Activated T-cell treated with anti-CD3 and anti-CD28 coated beads, Interleukin-2, amount 50 U/mL, for 24 hours (primary cell): ENCODE results near the gene SLTM.
"Not testable (repeated sequence)": the region's sequence is repeated elsewhere in the genome, so short reads cannot be mapped to it uniquely, and the experiment has no call there.

Experiments
- DNase-seq: peaks from one replicate; pipeline ENCODE4 v3.0.0-alpha.2; 2020
- H3K27ac Mint-ChIP-seq: 2 replicates; pipeline ENCODE4 v1.8.0; 2020; ENCODE audit warnings: mild to moderate bottlenecking, mixed read lengths
- H3K27me3 Mint-ChIP-seq: 2 replicates; pipeline ENCODE4 v1.8.0; 2020; ENCODE audit warnings: mixed read lengths
- H3K36me3 Mint-ChIP-seq: 2 replicates; pipeline ENCODE4 v1.8.0; 2020; ENCODE audit warnings: low read depth, mixed read lengths
- H3K4me1 Mint-ChIP-seq: 2 replicates; pipeline ENCODE4 v1.8.0; 2020; ENCODE audit warnings: low read depth, mixed read lengths
- H3K4me3 Mint-ChIP-seq: 2 replicates; pipeline ENCODE4 v1.8.0; 2020; ENCODE audit warnings: mild to moderate bottlenecking, moderate library complexity, mixed read lengths
- H3K9me3 Mint-ChIP-seq: 2 replicates; pipeline ENCODE4 v1.8.0; 2020; ENCODE audit warnings: mixed read lengths

The SLTM gene

DNA sequence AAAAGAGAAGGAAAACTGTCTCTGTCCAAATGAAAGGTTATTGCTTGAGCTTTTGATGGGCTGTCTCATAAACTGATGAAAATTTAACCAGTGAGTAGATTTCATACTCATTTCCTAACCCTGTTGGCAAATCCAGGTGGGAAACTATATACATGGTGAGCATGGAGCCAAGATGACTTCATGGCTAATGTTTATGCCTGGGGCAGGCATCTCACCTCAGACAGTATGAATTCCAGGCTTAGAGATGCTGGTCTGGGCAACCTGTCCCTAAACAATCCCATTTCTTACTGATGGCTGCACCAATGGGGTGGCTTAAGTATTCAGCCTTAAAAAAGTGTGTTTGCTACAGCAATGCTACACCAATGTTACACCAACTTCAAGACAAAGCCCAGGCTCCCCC, 58.1 kb downstream of the SLTM start:
- Mint-ChIP-seq H3K4me3 (no peak overlapping the region), H3K9me3 (no peaks in the 10 kb centered on the region), H3K27ac (no peak overlapping the region), H3K4me1 (peaks cover 5% of the 10 kb centered on the region), H3K27me3 (no peaks in the 10 kb centered on the region), H3K36me3 (peaks cover 41% of the 10 kb centered on the region)
- no peak for DNase-seq

- no peak overlapping the region for H3K27ac Mint-ChIP-seq
- H3K9me3 Mint-ChIP-seq: no peaks in the 10 kb centered on the region
- H3K4me1 Mint-ChIP-seq: peaks cover 5% of the 10 kb centered on the region
- no peak overlapping the region for H3K4me3 Mint-ChIP-seq
- H3K27me3 Mint-ChIP-seq: no peaks in the 10 kb centered on the region
- DNase-seq: no peak
- H3K36me3 Mint-ChIP-seq: peaks cover 20% of the 10 kb centered on the region
Observed at GRCh38 chr15:58873267-58873666, 60.2 kb downstream of the SLTM start.

DNA sequence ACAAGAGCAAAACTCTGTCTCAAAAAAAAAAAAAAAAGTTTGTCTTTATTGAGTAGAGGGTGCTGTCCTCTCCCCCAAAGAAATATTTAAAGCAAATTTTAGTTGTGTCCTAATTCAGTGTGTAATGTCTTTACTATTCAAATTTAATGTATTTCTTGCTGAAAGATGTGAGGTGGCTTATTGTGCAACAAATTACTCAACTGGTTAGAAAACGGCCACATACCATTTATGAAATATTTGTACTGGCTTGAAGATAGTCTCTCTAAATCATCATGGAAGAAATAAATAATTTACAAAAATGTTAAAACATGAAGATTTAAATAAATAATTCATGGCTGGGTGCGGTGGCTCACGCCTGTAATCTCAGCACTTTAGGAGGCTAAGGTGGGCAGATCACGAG, 63.0 kb downstream of the SLTM start:
- no peak for DNase-seq
- peaks cover 7% of the 10 kb centered on the region for H3K4me1 Mint-ChIP-seq
- no peaks in the 10 kb centered on the region for H3K27me3 Mint-ChIP-seq
- no peak overlapping the region for H3K4me3 Mint-ChIP-seq
- no peaks in the 10 kb centered on the region for H3K36me3 Mint-ChIP-seq
- H3K9me3 Mint-ChIP-seq: no peaks in the 10 kb centered on the region
- H3K27ac Mint-ChIP-seq: no peak overlapping the region

GRCh38 chr15:58867926-58868325, 65.6 kb downstream of the SLTM start:
- Mint-ChIP-seq H3K4me1 (peaks cover 5% of the 10 kb centered on the region), H3K9me3 (no peaks in the 10 kb centered on the region), H3K27ac (no peak overlapping the region), H3K4me3 (no peak overlapping the region), H3K27me3 (peaks cover 7% of the 10 kb centered on the region), H3K36me3 (no peaks in the 10 kb centered on the region)
- DNase-seq: no peak

DNA sequence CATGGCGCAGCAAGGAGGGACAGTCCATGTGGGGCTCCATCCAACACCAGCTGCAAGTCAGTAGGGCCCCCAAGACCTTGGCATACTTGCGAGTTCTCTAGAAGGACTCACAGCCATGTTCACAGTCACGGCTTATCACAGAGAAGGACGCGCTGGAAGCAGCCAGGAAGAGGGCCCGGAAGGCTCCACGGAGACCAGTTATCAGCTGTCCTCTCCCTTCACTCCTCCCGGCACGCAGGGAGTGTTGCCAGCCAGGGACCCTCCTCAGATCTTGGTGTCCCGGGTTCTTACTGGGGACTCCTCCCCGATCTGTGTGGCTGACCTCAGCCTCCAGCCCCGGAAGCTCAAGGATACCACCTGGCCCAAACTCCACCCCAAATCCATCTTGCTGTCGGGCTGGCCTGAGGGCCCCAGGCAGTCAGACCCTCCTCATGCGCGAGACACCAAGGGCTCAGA, 68.0 kb downstream of the SLTM start:
- Mint-ChIP-seq H3K27ac (no peak overlapping the region), H3K4me3 (no peak overlapping the region), H3K36me3 (no peaks in the 10 kb centered on the region), H3K9me3 (no peaks in the 10 kb centered on the region), H3K4me1 (peaks cover 14% of the 10 kb centered on the region), H3K27me3 (peaks cover 7% of the 10 kb centered on the region)
- no peak for DNase-seq

- Mint-ChIP-seq H3K27me3 (peaks cover 7% of the 10 kb centered on the region), H3K27ac (no peak overlapping the region)
Observed at GRCh38 chr15:58864602-58865424, 68.7 kb downstream of the SLTM start.

DNA sequence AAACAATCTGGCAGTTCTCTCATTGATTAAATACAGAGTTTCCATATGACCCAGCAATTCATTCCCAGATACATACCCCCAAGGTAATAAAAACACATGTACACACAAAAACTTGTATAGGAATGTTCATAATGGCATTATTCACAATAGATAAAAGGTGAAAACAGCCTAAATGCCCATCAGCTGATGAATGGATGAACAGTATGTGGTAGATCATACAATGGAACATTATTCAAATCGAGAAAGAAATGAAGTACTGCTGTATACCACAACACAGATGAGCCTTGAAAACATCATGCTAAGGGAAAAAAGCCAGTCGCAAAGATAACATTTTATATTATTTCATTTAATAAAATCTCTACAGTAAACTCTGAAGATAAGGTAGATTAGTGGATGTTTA, 71.2 kb downstream of the SLTM start:
- Mint-ChIP-seq H3K9me3 (no peaks in the 10 kb centered on the region), H3K27ac (no peak overlapping the region), H3K36me3 (no peaks in the 10 kb centered on the region), H3K27me3 (peaks cover 7% of the 10 kb centered on the region), H3K4me3 (no peak overlapping the region), H3K4me1 (peaks cover 14% of the 10 kb centered on the region)
- no peak for DNase-seq

More at GRCh38 chr15:58864602-58865424, 68.7 kb downstream of the SLTM start:
- Mint-ChIP-seq H3K36me3 (no peaks in the 10 kb centered on the region), H3K9me3 (no peaks in the 10 kb centered on the region), H3K4me3 (no peak overlapping the region), H3K4me1 (peaks cover 14% of the 10 kb centered on the region)
- DNase-seq: peak; percentile 37

GRCh38 chr15:58856621-58857020, 76.9 kb downstream of the SLTM start:
- not testable (repeated sequence) for H3K27me3 Mint-ChIP-seq, H3K27ac Mint-ChIP-seq, H3K4me1 Mint-ChIP-seq, H3K4me3 Mint-ChIP-seq, DNase-seq, H3K9me3 Mint-ChIP-seq
- H3K36me3 Mint-ChIP-seq: peaks cover 26% of the 10 kb centered on the region

DNA sequence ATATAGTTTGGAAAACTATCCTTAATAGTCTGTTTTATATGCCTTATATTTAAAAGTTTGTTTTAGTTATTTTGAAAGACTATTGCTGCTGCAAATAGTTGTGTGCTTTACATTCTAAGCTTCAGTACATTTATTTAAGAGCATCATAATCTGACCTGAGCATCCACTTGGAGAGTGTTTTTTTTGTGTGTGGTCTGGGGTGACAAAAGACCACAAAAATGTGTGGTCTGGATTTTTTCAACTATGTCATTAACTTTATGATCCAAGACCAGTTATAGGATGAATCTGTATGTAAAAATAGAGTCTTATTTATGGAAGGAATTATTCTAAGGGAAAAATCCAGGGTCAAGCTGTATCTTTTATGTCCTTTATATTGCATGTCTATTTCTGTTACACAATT, 77.4 kb downstream of the SLTM start:
- no peak for DNase-seq
- no peaks in the 10 kb centered on the region for H3K9me3 Mint-ChIP-seq
- peaks cover 27% of the 10 kb centered on the region for H3K36me3 Mint-ChIP-seq
- no peaks in the 10 kb centered on the region for H3K27me3 Mint-ChIP-seq
- H3K27ac Mint-ChIP-seq: no peak overlapping the region
- H3K4me3 Mint-ChIP-seq: no peak overlapping the region
- no peaks in the 10 kb centered on the region for H3K4me1 Mint-ChIP-seq

GRCh38 chr15:58854593-58854992, 78.9 kb downstream of the SLTM start:
- H3K9me3 Mint-ChIP-seq: no peaks in the 10 kb centered on the region
- H3K4me3 Mint-ChIP-seq: no peak overlapping the region
- no peaks in the 10 kb centered on the region for H3K4me1 Mint-ChIP-seq
- DNase-seq: no peak
- peaks cover 28% of the 10 kb centered on the region for H3K36me3 Mint-ChIP-seq
- H3K27me3 Mint-ChIP-seq: no peaks in the 10 kb centered on the region
- no peak overlapping the region for H3K27ac Mint-ChIP-seq

DNA sequence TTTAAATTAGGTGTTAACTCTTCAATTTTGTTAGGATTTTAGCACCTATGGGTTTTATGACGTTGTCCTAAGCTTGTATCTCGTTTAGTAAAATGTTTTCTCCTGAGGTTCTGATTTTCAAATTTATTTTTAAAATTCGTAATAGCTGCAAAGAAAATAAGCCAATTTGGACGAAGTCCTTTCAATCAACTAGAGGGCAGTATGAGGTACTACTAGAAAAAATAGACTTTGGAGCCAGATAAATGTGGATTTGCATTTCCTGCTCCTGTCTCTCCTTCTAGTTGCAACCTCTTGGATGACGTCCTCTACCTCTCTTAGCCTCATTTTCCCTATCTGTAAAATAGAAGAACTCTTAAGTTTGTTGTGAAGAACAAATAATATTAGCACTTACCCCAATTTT, 81.1 kb downstream of the SLTM start:
- Mint-ChIP-seq H3K27ac (no peak overlapping the region), H3K4me1 (no peaks in the 10 kb centered on the region), H3K4me3 (no peak overlapping the region), H3K9me3 (no peaks in the 10 kb centered on the region), H3K27me3 (no peaks in the 10 kb centered on the region), H3K36me3 (peaks cover 50% of the 10 kb centered on the region)
- no peak for DNase-seq

GRCh38 chr15:58851205-58851604, 82.3 kb downstream of the SLTM start:
- not testable (repeated sequence) for H3K4me1 Mint-ChIP-seq, H3K9me3 Mint-ChIP-seq, H3K27me3 Mint-ChIP-seq, H3K27ac Mint-ChIP-seq, H3K4me3 Mint-ChIP-seq, DNase-seq
- H3K36me3 Mint-ChIP-seq: peaks cover 56% of the 10 kb centered on the region

GRCh38 chr15:58842713-58843396, 90.6 kb downstream of the SLTM start:
- Mint-ChIP-seq H3K4me3 (no peak overlapping the region), H3K36me3 (peaks cover 23% of the 10 kb centered on the region), H3K9me3 (no peaks in the 10 kb centered on the region), H3K27me3 (no peaks in the 10 kb centered on the region), H3K27ac (no peak overlapping the region), H3K4me1 (no peaks in the 10 kb centered on the region)
- DNase-seq: no peak

DNA sequence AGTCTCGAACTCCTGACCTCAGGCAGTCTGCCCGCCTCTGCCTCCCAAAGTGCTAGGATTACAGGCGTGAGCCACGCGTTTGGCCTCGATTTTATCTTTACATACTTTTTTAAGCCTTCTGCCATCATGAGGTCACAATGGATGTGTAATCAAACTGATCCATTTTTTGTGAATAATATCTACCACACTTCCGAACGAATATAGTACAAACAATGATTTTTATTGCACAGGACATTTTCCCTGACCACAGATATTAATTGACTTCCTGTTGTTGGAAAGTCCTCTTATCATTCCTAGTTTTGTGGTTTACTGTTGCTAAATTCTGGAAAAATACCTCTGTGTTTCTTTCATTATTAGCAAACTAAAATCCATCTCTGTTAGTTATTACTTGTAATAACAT, 93.4 kb downstream of the SLTM start:
- DNase-seq: no peak
- no peak overlapping the region for H3K4me3 Mint-ChIP-seq
- no peak overlapping the region for H3K27ac Mint-ChIP-seq
- no peaks in the 10 kb centered on the region for H3K27me3 Mint-ChIP-seq
- no peaks in the 10 kb centered on the region for H3K4me1 Mint-ChIP-seq
- H3K36me3 Mint-ChIP-seq: peaks cover 6% of the 10 kb centered on the region
- no peaks in the 10 kb centered on the region for H3K9me3 Mint-ChIP-seq

DNA sequence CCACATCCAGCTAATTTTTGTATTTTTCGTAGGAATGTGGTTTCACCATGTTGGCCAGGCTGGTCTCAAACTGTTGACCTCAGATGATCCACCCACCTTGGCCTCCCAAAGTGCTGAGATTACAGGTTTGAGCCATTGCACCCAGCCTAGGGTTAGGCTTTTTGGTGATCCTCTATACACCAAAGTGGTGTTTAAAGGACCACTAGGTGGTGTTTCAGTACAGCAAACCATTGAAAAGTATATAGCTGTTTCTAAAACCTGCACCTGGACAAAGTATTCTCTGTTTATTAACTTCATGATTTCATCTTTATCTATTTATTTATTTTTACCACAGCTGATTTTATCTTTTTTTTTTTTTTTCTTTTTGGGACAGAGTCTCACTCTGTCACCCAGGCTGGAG, 94.0 kb downstream of the SLTM start:
- Mint-ChIP-seq H3K27me3 (no peaks in the 10 kb centered on the region), H3K36me3 (peaks cover 6% of the 10 kb centered on the region), H3K27ac (no peak overlapping the region), H3K4me3 (no peak overlapping the region), H3K4me1 (no peaks in the 10 kb centered on the region), H3K9me3 (no peaks in the 10 kb centered on the region)
- DNase-seq: no peak
